Measurements from ENCODE around the gene SHANK3.

DNA sequence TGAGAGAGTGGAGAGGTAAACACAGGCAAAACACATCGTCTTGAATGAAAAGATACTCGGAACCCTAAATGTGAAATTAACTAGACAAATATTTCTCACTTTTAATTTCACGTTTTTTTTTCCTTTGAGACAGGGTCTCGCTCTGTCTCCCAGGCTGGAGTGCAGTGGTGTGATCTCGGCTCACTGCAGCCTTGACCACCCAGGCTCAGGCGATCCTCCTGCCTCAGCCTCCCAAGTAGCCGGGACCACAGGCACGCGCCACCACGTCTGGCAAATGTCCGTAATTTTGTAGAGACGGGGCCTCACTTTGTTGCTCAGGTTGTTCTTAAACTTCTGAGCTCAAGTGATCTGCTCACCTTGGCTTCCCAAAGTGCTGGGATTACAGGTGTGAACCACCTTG lies 7.4 kb upstream of the SHANK3 start:
- TF ChIP-seq, protein P1, sequence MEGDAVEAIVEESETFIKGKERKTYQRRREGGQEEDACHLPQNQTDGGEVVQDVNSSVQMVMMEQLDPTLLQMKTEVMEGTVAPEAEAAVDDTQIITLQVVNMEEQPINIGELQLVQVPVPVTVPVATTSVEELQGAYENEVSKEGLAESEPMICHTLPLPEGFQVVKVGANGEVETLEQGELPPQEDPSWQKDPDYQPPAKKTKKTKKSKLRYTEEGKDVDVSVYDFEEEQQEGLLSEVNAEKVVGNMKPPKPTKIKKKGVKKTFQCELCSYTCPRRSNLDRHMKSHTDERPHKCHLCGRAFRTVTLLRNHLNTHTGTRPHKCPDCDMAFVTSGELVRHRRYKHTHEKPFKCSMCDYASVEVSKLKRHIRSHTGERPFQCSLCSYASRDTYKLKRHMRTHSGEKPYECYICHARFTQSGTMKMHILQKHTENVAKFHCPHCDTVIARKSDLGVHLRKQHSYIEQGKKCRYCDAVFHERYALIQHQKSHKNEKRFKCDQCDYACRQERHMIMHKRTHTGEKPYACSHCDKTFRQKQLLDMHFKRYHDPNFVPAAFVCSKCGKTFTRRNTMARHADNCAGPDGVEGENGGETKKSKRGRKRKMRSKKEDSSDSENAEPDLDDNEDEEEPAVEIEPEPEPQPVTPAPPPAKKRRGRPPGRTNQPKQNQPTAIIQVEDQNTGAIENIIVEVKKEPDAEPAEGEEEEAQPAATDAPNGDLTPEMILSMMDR (IDR thresholded peaks at IDR 0.05; ENCODE audit: insufficient read depth, low read length, poor library complexity, severe bottlenecking): no peak
- TF ChIP-seq EZH2phosphoT487 (conservative IDR thresholded peaks at IDR 0.05; ENCODE audit: low read length): no peak

All from SU-DHL-6 (cell line).